GM19193 (cell line): ENCODE data around the gene TNFAIP1.
A peak's percentile ranks its signal among the peaks of the same experiment; 100 is the strongest.

ENCODE experiments used
- POLR2A ChIP-seq: IDR thresholded peaks from 4 replicates; pipeline ENCODE4 v1.6.1; 2011; ENCODE audit not compliant: insufficient read depth, insufficient read length; ENCODE audit errors: extremely low read depth

TNFAIP1 gene

DNA sequence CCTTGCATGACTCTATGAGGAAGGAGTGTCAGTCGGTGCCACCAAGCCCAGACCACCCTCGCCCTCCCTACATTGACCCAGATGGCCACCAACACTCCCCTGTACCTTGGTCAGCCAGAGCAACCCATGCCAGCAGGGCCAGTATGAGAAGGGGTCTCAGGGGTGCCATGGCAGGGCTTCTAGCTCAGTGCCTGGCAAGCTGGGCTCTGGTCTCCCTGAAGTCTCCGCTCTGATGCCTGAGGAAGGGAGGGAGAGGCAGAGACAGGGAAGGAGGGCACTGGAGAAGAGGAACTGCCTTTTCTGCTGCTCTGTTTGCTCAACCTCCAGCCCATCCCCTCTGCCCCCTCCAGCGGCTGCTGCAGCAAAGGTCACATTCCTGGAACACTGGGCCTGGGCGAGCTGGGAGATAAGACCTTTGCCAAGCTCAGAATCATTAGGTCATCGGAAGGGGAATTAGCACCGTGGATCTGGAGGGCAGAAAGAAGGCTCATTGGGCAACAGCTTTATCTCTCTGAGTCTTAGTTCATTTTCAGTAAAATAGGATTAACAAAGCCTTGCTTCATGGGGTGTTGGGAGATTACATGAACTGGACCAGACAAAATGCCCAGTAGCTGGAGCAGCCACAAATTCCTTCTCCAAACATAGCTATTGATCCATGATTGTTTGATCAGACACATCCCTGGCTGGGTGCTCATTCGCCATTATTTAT lies 34.6 kb downstream of the TNFAIP1 start, which contains the start of gene VTN:
TSS of gene VTN (minus strand) at position 273 of the 709 bp plus-strand sequence. CDS start at position 169, 104 bp downstream.
- TF ChIP-seq POLR2A = no peak

DNA sequence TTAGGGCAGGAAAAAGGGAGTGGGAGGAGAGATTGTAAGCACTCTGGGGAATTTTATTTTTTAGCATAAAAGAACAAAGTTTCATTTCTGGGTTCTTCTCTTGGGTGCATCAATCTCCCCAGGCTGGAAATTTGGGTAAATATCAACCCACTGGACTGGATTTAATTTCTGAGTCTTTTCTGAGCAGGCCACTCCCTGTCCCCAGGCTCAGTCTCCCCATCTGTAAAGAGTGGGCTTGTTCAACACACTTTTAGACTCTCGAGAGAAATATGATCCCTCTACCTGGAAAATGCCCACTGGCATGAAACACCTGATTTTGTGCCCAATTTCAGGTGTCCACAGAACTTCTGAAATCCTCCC lies 35.2 kb downstream of the TNFAIP1 start:
- TF ChIP-seq POLR2A = no peak

DNA sequence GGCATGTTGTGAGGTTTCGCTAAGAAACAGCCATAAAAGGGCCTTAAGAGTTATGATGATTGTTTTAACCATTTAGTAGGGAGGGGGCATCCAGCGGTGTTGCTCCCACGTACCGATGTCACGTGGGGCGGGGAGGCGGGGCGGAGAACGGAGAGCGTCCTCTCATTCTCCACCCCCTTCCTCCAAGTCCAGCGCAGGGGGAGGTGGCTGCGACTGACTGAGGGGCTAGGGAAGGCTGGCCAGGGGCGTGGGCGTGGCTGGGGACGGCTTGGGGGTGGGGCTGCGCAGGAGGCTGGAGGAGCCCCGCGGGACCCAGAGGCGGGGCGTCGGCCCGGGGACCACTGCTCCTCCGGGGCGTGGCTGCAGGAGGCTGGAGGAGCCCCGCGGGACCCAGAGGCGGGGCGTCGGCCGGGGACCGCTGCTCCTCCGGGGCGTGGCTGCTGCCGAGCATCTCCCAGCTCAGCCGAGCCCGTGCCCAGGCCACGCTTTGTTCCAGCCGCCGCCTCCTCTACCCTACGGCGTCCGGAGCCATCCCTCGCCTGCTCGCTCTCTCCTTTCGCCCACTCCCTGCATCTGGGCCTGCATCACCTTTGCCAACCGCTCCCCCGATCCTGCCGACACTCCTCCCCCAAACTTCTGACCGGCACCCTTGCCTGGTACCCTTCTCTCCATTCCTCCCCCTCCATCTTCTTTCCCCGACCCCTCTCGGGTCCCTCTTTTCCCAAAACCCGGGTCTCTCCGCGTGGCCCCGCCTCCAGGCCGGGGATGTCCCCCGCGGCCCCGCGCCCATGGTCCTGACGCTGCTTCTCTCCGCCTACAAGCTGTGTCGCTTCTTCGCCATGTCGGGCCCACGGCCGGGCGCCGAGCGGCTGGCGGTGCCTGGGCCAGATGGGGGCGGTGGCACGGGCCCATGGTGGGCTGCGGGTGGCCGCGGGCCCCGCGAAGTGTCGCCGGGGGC lies 36.0 kb downstream of the TNFAIP1 start, which contains the start of gene SARM1:
TSS of gene SARM1 (plus strand) at position 450 of the 958 bp plus-strand sequence. CDS start at position 789, 339 bp downstream.
- TF ChIP-seq POLR2A = peak; percentile 43

DNA sequence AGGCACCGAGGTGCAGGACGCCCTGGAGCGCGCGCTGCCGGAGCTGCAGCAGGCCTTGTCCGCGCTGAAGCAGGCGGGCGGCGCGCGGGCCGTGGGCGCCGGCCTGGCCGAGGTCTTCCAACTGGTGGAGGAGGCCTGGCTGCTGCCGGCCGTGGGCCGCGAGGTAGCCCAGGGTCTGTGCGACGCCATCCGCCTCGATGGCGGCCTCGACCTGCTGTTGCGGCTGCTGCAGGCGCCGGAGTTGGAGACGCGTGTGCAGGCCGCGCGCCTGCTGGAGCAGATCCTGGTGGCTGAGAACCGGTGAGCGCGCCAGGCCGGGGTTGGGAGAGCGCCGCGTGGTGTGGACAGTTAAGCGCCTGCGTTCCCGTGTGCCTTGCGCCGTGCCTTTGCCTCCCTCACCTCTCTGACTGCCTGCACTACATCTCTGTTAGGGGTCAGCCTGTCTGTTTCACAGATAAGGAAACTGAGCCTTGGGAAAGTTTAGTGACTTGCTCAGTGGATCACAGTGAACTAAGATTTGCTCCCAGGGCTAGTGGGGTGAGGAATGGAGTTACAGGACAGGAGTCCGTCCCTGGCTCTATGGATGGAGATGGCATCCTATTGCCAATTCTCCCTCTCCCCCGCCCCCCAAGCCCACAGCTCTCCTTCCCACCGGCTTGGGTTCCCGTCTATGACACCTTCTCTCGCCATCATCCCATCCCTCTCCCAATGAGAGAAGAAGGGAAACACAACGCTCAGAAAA lies 36.8 kb downstream of the TNFAIP1 start:
- no peak for TF ChIP-seq POLR2A

DNA sequence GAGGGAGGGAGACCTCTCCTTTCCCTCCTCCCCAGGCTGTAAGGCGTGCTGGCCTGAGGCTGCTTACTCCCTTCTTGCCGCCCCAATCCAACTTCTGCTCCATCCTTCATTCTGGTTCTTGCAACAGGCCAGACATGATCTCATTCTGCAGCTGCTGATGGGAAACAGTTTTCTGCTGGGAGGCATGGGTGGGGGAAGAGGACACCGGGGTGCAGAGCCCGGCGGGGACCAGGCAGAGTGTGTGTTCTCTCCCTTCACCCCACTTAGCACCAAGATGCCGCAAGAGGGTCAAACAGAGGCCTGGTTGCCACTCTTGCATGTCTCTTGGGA lies 37.3 kb downstream of the TNFAIP1 start:
- TF ChIP-seq POLR2A = no peak

DNA sequence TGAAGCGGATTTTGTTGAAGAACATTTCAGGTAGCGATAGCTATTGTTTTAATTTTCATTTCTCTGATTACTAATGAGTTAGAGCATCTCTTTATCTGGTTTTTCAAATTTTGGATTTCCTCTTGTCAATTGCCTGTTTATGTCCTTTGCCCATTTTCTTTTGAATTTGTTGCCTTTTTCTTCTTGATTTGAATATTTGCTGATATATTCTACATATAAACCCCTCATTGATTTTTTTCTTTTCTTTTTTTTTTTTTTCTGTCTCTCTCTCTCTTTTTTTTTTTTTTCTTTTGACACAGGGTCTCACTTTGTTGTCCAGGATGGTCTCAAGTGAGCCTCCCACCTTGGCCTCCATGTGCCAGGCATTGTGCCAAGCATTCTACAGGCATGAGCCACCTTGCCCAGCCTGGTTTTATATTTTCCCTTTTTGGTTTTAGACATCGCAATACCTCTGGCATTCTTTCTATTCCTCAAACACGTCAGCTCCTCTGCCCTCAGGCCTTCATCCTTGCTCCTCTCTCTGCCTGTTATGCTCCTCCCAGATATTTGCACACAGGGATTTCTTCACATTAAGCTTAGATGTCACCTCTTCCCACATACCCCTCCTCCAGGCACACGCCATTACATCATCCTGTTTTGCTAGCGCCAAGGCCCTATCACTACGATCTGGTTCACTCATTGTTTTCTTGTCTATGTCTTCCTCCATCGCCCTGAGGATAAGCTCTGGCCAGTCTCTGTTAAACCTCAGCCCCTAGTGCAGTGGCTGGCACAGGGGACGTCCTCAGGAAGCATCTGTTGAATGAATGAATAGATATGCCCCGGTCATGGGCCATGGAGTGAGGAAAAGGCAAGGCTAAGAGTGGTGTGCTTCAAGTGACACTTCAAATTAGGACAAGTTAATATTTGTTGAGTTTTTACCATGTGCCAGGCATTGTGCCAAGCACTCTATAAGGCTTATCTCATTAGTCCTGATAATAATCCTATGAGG lies 44.5 kb downstream of the TNFAIP1 start:
- no peak for TF ChIP-seq POLR2A

DNA sequence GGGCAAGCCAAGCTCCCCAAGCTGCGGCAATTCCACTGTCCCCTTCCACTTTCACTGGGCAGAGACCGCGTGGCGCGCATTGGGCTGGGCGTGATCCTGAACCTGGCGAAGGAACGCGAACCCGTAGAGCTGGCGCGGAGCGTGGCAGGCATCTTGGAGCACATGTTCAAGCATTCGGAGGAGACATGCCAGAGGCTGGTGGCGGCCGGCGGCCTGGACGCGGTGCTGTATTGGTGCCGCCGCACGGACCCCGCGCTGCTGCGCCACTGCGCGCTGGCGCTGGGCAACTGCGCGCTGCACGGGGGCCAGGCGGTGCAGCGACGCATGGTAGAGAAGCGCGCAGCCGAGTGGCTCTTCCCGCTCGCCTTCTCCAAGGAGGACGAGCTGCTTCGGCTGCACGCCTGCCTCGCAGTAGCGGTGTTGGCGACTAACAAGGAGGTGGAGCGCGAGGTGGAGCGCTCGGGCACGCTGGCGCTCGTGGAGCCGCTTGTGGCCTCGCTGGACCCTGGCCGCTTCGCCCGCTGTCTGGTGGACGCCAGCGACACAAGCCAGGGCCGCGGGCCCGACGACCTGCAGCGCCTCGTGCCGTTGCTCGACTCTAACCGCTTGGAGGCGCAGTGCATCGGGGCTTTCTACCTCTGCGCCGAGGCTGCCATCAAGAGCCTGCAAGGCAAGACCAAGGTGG lies 45.7 kb downstream of the TNFAIP1 start:
- TF ChIP-seq POLR2A = no peak

DNA sequence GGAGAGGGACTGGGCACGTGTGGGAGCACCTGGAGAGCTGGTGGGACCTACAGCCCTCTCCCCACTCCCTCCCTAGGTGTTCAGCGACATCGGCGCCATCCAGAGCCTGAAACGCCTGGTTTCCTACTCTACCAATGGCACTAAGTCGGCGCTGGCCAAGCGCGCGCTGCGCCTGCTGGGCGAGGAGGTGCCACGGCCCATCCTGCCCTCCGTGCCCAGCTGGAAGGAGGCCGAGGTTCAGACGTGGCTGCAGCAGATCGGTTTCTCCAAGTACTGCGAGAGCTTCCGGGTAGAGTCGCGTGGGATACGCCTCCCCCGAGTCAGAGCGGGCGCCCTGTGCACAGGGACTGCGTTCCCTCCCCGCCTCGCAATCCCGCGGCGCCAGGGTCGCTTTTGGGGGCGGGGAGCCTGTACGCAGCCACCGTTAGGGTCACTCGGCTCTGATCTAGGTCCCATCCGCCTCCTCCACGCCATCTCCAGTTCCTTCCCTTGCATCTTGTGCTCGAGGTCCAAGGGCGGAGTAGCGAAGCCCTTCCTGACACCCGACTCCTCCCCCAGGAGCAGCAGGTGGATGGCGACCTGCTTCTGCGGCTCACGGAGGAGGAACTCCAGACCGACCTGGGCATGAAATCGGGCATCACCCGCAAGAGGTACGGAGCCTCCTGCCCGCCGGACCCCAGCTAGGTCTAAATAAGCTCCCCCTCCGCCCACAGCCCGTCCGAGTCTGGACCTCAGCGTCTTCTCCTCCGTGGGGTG lies 48.9 kb downstream of the TNFAIP1 start:
- peak; percentile 55 for TF ChIP-seq POLR2A

DNA sequence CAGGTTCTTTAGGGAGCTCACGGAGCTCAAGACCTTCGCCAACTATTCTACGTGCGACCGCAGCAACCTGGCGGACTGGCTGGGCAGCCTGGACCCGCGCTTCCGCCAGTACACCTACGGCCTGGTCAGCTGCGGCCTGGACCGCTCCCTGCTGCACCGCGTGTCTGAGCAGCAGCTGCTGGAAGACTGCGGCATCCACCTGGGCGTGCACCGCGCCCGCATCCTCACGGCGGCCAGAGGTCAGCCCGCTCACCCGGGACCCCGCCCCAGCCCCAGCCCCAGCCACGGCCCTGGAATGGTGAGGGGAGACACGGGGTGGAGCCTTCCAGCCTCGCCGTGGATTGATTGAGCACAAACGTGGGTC lies 49.5 kb downstream of the TNFAIP1 start:
- no peak for TF ChIP-seq POLR2A

DNA sequence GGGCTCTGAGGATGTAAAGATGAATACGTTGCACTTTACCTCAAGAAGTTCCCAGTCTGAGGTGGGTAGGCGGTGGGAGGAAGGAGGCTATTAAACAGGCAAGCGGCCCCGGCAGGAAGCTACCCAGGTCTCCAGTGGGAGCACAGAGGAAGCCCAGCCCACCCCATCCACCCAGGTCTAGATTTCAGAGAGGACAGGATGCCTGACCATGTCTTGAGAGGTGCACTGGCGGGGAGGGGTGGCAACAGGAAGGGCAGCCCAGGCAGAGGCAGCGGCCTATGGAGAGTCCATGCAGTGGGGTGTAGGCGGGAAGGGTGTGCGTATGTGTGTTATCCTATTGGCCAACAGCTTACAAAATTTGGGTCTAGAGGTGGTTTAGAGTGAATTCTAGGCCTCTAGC lies 49.8 kb downstream of the TNFAIP1 start:
- no peak for TF ChIP-seq POLR2A

DNA sequence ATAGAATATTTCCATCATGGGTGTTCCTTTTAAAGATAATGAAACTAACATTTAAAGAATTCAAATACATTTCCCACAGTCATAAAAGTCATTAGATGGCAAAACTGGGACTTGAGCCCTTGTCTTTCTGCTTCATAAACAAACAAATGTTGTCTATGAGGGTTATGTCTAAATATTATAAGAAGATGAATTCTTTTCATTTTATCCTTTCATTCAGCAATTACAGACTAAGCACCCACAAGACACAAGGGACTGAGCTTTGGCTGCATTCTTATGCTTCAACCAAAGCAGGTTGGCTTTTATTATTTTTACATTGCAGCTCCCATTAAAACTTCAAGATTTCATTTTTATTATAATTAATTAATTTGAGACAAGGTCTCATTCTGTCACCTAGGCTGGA lies 50.8 kb downstream of the TNFAIP1 start:
- no peak for TF ChIP-seq POLR2A

DNA sequence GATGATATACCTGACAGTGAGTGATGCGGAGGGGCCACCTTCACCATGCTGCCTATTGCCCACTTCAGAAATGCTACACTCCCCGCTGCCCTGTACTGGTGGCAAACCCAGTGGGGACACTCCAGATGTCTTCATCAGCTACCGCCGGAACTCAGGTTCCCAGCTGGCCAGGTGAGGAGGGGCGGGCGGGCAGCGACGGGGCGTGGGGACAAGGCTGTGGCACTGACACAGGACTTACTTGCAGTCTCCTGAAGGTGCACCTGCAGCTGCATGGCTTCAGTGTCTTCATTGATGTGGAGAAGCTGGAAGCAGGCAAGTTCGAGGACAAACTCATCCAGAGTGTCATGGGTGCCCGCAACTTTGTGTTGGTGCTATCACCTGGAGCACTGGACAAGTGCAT lies 52.5 kb downstream of the TNFAIP1 start:
- no peak for TF ChIP-seq POLR2A

DNA sequence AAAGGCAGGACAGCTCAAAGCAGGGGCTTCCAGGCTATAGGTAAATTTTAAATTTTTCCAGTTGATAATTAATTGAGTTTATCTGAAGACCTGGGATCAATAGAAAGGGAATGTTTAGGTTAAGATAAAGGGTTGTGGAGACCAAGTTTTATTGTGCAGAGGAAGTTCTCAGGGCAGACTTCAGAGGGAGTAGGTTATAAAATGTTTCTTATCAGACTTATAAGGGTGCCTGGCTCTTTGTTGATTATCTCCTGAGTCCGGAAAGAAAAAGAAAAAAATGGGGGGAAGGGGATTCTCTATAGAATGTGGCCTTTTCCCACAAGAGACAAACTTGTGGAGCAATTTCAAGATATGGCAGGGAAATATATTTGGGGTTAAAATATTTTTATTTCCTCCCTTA lies 54.6 kb downstream of the TNFAIP1 start:
- TF ChIP-seq POLR2A = no peak
